Right lobe of liver (tissue), 6 donors: ENCODE results near the gene VWC2. TPM values are rescaled to one million over a fixed set of nuclear protein-coding genes. Genes with fewer than 3 reads are reported as not detected.

Source experiments
- ATAC-seq, 4 donors: fragments of 200-7000 bp; cut with Tn5 transposase; one replicate each; pipeline ENCODE4 v1.9.1; 2020; ENCODE audit warnings: mild to moderate bottlenecking in 4 of 4, moderate library complexity in 4 of 4
- DNase-seq, 3 donors: peaks; one replicate each; pipeline ENCODE4 v3.0.0-alpha.2; 2020
- H3K27ac ChIP-seq, 3 donors: fragments of 200-600 bp; one replicate each; pipeline ENCODE4 v1.8.0; 2022
- H3K27me3 ChIP-seq, 2 donors: fragments of 200-600 bp; one replicate each; pipeline ENCODE4 v1.8.0; 2022
- H3K36me3 ChIP-seq, 4 donors: fragments of 200-600 bp; sonication (generic) in 1 of 4; one replicate each; pipeline versions ENCODE4 v1.5.1 to v1.8.0; 2017 to 2022; ENCODE audit warnings: control low read depth in 1 of 4
- H3K4me1 ChIP-seq, 4 donors: fragments of 200-600 bp; sonication (generic) in 1 of 4; one replicate each; pipeline versions ENCODE4 v1.5.1 to v1.8.0; 2017 to 2022; ENCODE audit warnings: control low read depth in 1 of 4
- H3K4me3 ChIP-seq, 3 donors: fragments of 200-600 bp; one replicate each; pipeline ENCODE4 v1.8.0; 2022
- H3K9me3 ChIP-seq, 4 donors: fragments of 200-600 bp; sonication (generic) in 1 of 4; one replicate each; pipeline versions ENCODE4 v1.5.1 to v1.8.0; 2017 to 2022; ENCODE audit warnings: control low read depth in 1 of 4
- CTCF ChIP-seq, 4 donors: fragments of 200-600 bp in 3 of 4; fragments of 450-650 bp in 1 of 4; IDR thresholded peaks; one replicate each; pipeline versions ENCODE4 v1.5.1 to v1.8.0; 2016 to 2022; ENCODE audit warnings: antibody characterized with exemption in 4 of 4, mild to moderate bottlenecking in 2 of 4
- POLR2A ChIP-seq: fragments of 450-650 bp; IDR thresholded peaks from one replicate; pipeline ENCODE4 v1.6.1; 2017; ENCODE audit warnings: antibody characterized with exemption, mild to moderate bottlenecking
- WGBS: methylation state at CpG from one replicate; pipeline ENCODE4 v1.1.6; 2018; ENCODE audit warnings: low coverage, low lambda C conversion rate; ENCODE audit not compliant: insufficient coverage; ENCODE audit errors: missing lambda C conversion rate; 5-methylcytosine and 5-hydroxymethylcytosine counted together
- intact Hi-C, 2 donors: fragments of 100-400 bp; cut with DNase I; formaldehyde crosslinking; loops; one replicate each; pipeline versions ENCODE4 v1.11.2 to v1.14.1; 2022
- total RNA-seq, 6 experiments: library from RNA; depleted of rRNA in 2 of 6; stranded (reverse); fragments of >200 nt in 2 of 6; fragmentation: NEBNext Ultra II Directional in 3 of 6; extraction: Animal tissue kit (Norgen Biotek cat#: 25700) in 3 of 6; gene quantifications; one replicate each; pipeline versions ENCODE4 v1.1.0 to v1.2.4, GENCODE V29; 2016 to 2023
- donor health status: DM: no; HTN: yes; CAD: no.
- donor health status: DM: no; HTN: no; CAD: no.
- donor health status: DM: no; HTN: no; CAD: no.
- donor health status: DM: no; HTN: yes; CAD: no.
- donor health status: DM: no; HTN: yes; CAD: no.

VWC2 gene
- total RNA-seq, 6 experiments from 2014 or later: not detected

DNA sequence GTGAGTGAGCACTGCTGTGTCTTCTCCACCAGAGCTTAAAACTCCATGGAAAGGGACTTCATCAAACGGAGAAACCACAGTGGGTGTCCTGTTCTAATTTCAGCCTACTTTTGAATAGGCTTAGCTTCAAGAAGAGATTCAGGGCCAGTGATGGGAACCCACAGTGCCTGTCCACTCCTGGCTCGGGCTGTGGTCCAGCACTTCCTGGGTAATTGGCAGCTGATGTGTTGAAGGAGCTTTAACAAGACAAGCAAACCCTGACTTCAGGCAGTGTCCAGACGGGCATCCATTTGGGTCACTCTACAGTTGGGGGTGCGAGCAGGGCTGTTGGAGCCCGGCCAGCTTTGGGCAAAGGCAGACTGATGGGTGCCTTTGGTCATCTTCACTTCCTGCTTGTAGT is 14.5 kb downstream of the VWC2 start:
- no peaks in the 10 kb centered on the region for H3K36me3 ChIP-seq
- no peaks in the 10 kb centered on the region for H3K4me1 ChIP-seq
- no peak for DNase-seq
- no peaks in the 10 kb centered on the region for H3K9me3 ChIP-seq
- no peak for ATAC-seq
- 43% methylated on average over 1 of the region's 5 CpGs for WGBS
- H3K27ac ChIP-seq: no peak overlapping the region
- H3K4me3 ChIP-seq: no peak overlapping the region
- TF ChIP-seq POLR2A (no peak), CTCF (IDR thresholded peaks at IDR 0.05) (no peak)
- no peaks in the 10 kb centered on the region for H3K27me3 ChIP-seq
- intact Hi-C loops: no loop called here

- DNase-seq (no peak), ATAC-seq (peak in 1 of 4 donors; percentile 26)
- Histone ChIP-seq H3K9me3 (no peaks in the 10 kb centered on the region), H3K36me3 (no peaks in the 10 kb centered on the region), H3K4me1 (no peaks in the 10 kb centered on the region), H3K27ac (no peak overlapping the region), H3K27me3 (no peaks in the 10 kb centered on the region), H3K4me3 (no peak overlapping the region)
- intact Hi-C loops: no loop called here
- no peak for TF ChIP-seq POLR2A
- WGBS: 88% methylated on average over 4 of the region's 4 CpGs
Observed at GRCh38 chr7:49788455-49789059, 15.1 kb downstream of the VWC2 start.

DNA sequence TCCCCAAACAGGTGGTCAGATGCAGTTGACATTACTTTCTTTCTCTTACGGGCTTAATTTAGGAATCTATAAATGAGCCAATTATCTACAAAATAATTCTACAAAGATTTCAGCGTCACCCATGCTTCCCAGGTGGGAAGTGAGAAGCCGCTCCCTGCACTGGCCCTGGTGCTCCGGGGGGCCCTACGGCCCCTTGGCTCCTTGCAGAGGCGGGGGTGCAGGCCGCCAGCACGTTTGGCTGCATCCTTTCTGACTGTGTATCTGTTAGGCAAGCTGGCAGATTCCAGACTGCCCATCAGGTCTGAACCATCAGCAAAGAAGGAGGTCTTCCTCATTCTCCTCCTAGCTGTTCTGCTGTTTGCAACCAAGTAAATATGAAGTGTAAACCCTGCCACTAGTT is 16.3 kb downstream of the VWC2 start:
- WGBS: 51% methylated on average over 3 of the region's 8 CpGs
- DNase-seq (no peak), ATAC-seq (no peak)
- Histone ChIP-seq H3K27ac (no peak overlapping the region), H3K9me3 (no peaks in the 10 kb centered on the region), H3K4me3 (no peak overlapping the region), H3K27me3 (no peaks in the 10 kb centered on the region), H3K36me3 (no peaks in the 10 kb centered on the region), H3K4me1 (no peaks in the 10 kb centered on the region)
- TF ChIP-seq CTCF (IDR thresholded peaks at IDR 0.05): no peak
- TF ChIP-seq POLR2A: no peak
- intact Hi-C loops: no loop called here

DNA sequence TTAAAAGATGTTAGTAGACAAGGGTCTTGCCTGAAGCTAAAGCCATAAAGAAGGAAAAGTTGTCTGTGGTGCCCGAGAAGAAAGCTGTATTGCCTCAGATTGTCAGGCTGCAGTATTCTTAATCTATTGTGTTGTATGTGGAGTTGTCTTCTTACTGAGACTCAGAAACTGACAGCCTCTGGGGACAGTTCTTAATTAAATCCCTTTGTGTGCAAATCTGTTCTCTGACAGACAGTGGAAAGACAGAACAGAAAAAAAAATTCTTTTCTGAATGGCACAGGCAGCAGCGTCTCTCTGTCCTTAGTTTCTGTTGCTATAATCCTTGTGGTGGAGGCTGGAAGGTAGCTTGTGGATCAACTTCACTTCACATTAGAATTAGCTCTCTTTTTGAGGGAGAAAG is 16.8 kb downstream of the VWC2 start:
- DNase-seq: no peak
- intact Hi-C loops: no loop called here
- WGBS: 27% methylated on average over 2 of the region's 2 CpGs
- Histone ChIP-seq H3K4me1 (no peaks in the 10 kb centered on the region), H3K9me3 (no peaks in the 10 kb centered on the region), H3K27me3 (no peaks in the 10 kb centered on the region), H3K27ac (no peak overlapping the region), H3K36me3 (no peaks in the 10 kb centered on the region), H3K4me3 (no peak overlapping the region)
- ATAC-seq: no peak
- TF ChIP-seq CTCF (IDR thresholded peaks at IDR 0.05) (no peak), POLR2A (no peak)

- Histone ChIP-seq H3K36me3 (no peaks in the 10 kb centered on the region), H3K27ac (no peak overlapping the region), H3K9me3 (no peaks in the 10 kb centered on the region), H3K4me3 (no peak overlapping the region), H3K27me3 (no peaks in the 10 kb centered on the region), H3K4me1 (no peaks in the 10 kb centered on the region)
- no peak for DNase-seq
- 8% methylated on average over 7 of the region's 7 CpGs for WGBS
- no peak for TF ChIP-seq POLR2A
- peak in 3 of 4 donors; percentile 16 to 28 (median 20) for TF ChIP-seq CTCF (IDR thresholded peaks at IDR 0.05)
- intact Hi-C loops: no loop called here
- ATAC-seq: peak in 3 of 4 donors; percentile 17 to 50 (median 29)
Observed at GRCh38 chr7:49791088-49791741, 17.8 kb downstream of the VWC2 start.
